ENCODE data around the gene PRDM15.

The PRDM15 gene

GRCh38 chr21:41843584-41843983 lies 35.6 kb downstream of the PRDM15 start:
- DNase-seq: no peak

GRCh38 chr21:41840880-41841279 lies 38.3 kb downstream of the PRDM15 start:
- no peak for DNase-seq

GRCh38 chr21:41839387-41840000 lies 39.6 kb downstream of the PRDM15 start:
- DNase-seq: no peak

- DNase-seq: no peak
Measured at GRCh38 chr21:41837756-41838297, 41.3 kb downstream of the PRDM15 start.

- DNase-seq: no peak
Measured at GRCh38 chr21:41836166-41837015, 42.8 kb downstream of the PRDM15 start.

- no peak for DNase-seq
Measured at GRCh38 chr21:41835711-41836154, 43.4 kb downstream of the PRDM15 start.

- no peak for DNase-seq
Measured at GRCh38 chr21:41834926-41835663, 44.0 kb downstream of the PRDM15 start.

- DNase-seq: no peak
Measured at GRCh38 chr21:41834252-41834925, 44.8 kb downstream of the PRDM15 start.

GRCh38 chr21:41833497-41834115 lies 45.5 kb downstream of the PRDM15 start:
- no peak for DNase-seq

- DNase-seq: no peak
Measured at GRCh38 chr21:41832596-41833496, 46.3 kb downstream of the PRDM15 start.

GRCh38 chr21:41831866-41832595 lies 47.1 kb downstream of the PRDM15 start:
- no peak for DNase-seq

GRCh38 chr21:41831453-41831831 lies 47.7 kb downstream of the PRDM15 start:
- DNase-seq: no peak

- DNase-seq: no peak
Measured at GRCh38 chr21:41830764-41831452, 48.2 kb downstream of the PRDM15 start.

- DNase-seq: no peak
Measured at GRCh38 chr21:41830145-41830707, 48.9 kb downstream of the PRDM15 start.

- DNase-seq: no peak
Measured at GRCh38 chr21:41828884-41829360, 50.2 kb downstream of the PRDM15 start.

GRCh38 chr21:41827951-41828883 lies 50.9 kb downstream of the PRDM15 start:
- no peak for DNase-seq

- no peak for DNase-seq
Measured at GRCh38 chr21:41825881-41826280, 53.3 kb downstream of the PRDM15 start.

All from anterior cingulate cortex (tissue), 58 donors.